ENCODE results near the gene SSH2.
A peak's percentile ranks its signal among the peaks of the same experiment; 100 is the strongest.

Gene SSH2

DNA sequence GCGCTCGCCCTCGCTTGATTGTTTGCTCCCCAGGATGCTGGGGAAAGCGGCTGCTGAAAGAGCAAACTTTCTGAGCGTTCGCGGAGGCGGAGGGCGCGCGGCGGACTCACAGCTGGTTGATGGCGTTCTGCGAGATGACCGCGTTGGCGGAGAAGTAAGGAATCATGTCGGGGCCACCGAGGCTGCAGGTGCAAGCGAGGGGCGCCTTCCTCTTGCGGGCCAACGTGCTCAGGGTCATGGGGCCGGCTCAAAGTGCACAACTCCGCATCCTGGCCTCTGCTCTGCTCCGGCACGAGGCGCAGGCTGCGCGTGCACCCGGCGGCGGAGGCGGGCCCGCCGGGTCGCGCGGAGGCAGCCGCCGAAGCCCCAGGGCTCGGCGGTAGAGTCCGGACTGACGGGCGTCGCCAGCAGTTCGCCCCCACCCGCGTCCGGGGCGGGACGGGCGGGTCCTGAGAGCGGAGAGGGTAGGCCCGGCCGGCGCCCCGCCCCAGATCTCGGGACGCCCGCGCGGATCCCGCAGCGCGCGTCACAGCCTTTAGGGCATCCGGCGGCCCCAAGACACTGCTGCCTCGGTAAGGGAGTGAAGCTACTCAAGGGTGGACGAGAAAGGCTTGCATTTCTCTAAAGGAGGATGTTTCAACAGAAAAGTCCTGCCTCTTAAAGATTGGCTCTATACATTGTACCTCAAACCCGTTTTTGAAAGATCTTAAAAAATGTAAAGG lies 168.8 kb downstream of the SSH2 start (continued):
- peak; percentile 59; the same call in 1 of the 2 replicates for TF ChIP-seq ZNF692 (tag by site-specific recombination; IDR thresholded peaks at IDR 0.05)
- no peak for TF ChIP-seq ZNF311 (tag by site-specific recombination; IDR thresholded peaks at IDR 0.05; ENCODE audit: borderline replicate concordance)
- TF ChIP-seq GLIS1 (tag by site-specific recombination; IDR thresholded peaks at IDR 0.05), result peak; percentile 5; the same call in 1 of the 2 replicates
- TF ChIP-seq SETDB1 (IDR thresholded peaks at IDR 0.05; ENCODE audit: insufficient read length, low read length), result no peak
- TF ChIP-seq GFI1B (tag by site-specific recombination; IDR thresholded peaks at IDR 0.05), result no peak
- TF ChIP-seq, protein P1, sequence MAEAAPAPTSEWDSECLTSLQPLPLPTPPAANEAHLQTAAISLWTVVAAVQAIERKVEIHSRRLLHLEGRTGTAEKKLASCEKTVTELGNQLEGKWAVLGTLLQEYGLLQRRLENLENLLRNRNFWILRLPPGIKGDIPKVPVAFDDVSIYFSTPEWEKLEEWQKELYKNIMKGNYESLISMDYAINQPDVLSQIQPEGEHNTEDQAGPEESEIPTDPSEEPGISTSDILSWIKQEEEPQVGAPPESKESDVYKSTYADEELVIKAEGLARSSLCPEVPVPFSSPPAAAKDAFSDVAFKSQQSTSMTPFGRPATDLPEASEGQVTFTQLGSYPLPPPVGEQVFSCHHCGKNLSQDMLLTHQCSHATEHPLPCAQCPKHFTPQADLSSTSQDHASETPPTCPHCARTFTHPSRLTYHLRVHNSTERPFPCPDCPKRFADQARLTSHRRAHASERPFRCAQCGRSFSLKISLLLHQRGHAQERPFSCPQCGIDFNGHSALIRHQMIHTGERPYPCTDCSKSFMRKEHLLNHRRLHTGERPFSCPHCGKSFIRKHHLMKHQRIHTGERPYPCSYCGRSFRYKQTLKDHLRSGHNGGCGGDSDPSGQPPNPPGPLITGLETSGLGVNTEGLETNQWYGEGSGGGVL (tag by site-specific recombination; IDR thresholded peaks at IDR 0.05), result no peak
- TF ChIP-seq ZNF140 (tag by site-specific recombination; IDR thresholded peaks at IDR 0.05), result no peak
- no peak for TF ChIP-seq ZNF549 (tag by site-specific recombination; IDR thresholded peaks at IDR 0.05)
- 0 out of 2 replicates have a peak, but pooled peaks have one; percentile 28 for TF ChIP-seq ZNF184 (tag by site-specific recombination; IDR thresholded peaks at IDR 0.05)
- no peak for TF ChIP-seq ZSCAN16 (tag by site-specific recombination; IDR thresholded peaks at IDR 0.05)
- TF ChIP-seq, protein P2, sequence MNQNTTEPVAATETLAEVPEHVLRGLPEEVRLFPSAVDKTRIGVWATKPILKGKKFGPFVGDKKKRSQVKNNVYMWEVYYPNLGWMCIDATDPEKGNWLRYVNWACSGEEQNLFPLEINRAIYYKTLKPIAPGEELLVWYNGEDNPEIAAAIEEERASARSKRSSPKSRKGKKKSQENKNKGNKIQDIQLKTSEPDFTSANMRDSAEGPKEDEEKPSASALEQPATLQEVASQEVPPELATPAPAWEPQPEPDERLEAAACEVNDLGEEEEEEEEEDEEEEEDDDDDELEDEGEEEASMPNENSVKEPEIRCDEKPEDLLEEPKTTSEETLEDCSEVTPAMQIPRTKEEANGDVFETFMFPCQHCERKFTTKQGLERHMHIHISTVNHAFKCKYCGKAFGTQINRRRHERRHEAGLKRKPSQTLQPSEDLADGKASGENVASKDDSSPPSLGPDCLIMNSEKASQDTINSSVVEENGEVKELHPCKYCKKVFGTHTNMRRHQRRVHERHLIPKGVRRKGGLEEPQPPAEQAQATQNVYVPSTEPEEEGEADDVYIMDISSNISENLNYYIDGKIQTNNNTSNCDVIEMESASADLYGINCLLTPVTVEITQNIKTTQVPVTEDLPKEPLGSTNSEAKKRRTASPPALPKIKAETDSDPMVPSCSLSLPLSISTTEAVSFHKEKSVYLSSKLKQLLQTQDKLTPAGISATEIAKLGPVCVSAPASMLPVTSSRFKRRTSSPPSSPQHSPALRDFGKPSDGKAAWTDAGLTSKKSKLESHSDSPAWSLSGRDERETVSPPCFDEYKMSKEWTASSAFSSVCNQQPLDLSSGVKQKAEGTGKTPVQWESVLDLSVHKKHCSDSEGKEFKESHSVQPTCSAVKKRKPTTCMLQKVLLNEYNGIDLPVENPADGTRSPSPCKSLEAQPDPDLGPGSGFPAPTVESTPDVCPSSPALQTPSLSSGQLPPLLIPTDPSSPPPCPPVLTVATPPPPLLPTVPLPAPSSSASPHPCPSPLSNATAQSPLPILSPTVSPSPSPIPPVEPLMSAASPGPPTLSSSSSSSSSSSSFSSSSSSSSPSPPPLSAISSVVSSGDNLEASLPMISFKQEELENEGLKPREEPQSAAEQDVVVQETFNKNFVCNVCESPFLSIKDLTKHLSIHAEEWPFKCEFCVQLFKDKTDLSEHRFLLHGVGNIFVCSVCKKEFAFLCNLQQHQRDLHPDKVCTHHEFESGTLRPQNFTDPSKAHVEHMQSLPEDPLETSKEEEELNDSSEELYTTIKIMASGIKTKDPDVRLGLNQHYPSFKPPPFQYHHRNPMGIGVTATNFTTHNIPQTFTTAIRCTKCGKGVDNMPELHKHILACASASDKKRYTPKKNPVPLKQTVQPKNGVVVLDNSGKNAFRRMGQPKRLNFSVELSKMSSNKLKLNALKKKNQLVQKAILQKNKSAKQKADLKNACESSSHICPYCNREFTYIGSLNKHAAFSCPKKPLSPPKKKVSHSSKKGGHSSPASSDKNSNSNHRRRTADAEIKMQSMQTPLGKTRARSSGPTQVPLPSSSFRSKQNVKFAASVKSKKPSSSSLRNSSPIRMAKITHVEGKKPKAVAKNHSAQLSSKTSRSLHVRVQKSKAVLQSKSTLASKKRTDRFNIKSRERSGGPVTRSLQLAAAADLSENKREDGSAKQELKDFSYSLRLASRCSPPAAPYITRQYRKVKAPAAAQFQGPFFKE (tag by site-specific recombination; IDR thresholded peaks at IDR 0.05; ENCODE audit: borderline replicate concordance), result 0 out of 2 replicates have a peak, but pooled peaks have one; percentile 78
- TF ChIP-seq SCRT2 (tag by site-specific recombination; IDR thresholded peaks at IDR 0.05), result no peak
- TF ChIP-seq GLI4 (tag by site-specific recombination; IDR thresholded peaks at IDR 0.05), result 0 out of 2 replicates have a peak, but pooled peaks have one; percentile 41
- no peak for TF ChIP-seq ZFP3 (tag by site-specific recombination; IDR thresholded peaks at IDR 0.05; ENCODE audit: low read depth)
- no peak for TF ChIP-seq BCL11A (tag by site-specific recombination; IDR thresholded peaks at IDR 0.05; ENCODE audit: low read depth)
- TF ChIP-seq ZNF596 (tag by site-specific recombination; IDR thresholded peaks at IDR 0.05), result peak; percentile 51; the same call in 1 of the 2 replicates
- no peak for TF ChIP-seq ZNF521 (tag by site-specific recombination; IDR thresholded peaks at IDR 0.05)
- no peak for TF ChIP-seq ZNF610 (tag by site-specific recombination; IDR thresholded peaks at IDR 0.05; ENCODE audit: borderline replicate concordance)
- TF ChIP-seq MZF1 (tag by site-specific recombination; IDR thresholded peaks at IDR 0.05; ENCODE audit: borderline replicate concordance), result no peak
- peak; percentile 57 for TF ChIP-seq ZBTB8A (tag by site-specific recombination; IDR thresholded peaks at IDR 0.05)
- TF ChIP-seq, protein P3, sequence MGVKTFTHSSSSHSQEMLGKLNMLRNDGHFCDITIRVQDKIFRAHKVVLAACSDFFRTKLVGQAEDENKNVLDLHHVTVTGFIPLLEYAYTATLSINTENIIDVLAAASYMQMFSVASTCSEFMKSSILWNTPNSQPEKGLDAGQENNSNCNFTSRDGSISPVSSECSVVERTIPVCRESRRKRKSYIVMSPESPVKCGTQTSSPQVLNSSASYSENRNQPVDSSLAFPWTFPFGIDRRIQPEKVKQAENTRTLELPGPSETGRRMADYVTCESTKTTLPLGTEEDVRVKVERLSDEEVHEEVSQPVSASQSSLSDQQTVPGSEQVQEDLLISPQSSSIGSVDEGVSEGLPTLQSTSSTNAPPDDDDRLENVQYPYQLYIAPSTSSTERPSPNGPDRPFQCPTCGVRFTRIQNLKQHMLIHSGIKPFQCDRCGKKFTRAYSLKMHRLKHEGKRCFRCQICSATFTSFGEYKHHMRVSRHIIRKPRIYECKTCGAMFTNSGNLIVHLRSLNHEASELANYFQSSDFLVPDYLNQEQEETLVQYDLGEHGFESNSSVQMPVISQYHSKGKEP (tag by site-specific recombination; IDR thresholded peaks at IDR 0.05), result peak; percentile 33; the same call in 1 of the 2 replicates
- peak; percentile 53 for TF ChIP-seq FEZF1 (tag by site-specific recombination; IDR thresholded peaks at IDR 0.05)
- TF ChIP-seq ZNF274 (IDR thresholded peaks at IDR 0.05; ENCODE audit: low read length), result no peak
- TF ChIP-seq ZNF274 (tag by site-specific recombination; IDR thresholded peaks at IDR 0.05; ENCODE audit: borderline replicate concordance), result no peak
- TF ChIP-seq ELK4 (IDR thresholded peaks at IDR 0.05; ENCODE audit: borderline replicate concordance, low read depth, low read length), result no peak
- no peak for TF ChIP-seq ZNF558 (tag by site-specific recombination; IDR thresholded peaks at IDR 0.05)

All from HEK293 (cell line).